HTR-8/SVneo (cell line): ENCODE data around the gene ABHD2.
"Not testable (repeated sequence)": the region's sequence is repeated elsewhere in the genome, so short reads cannot be mapped to it uniquely, and the experiment has no call there.

Experiments
- DNase-seq: peaks from one replicate; pipeline ENCODE4 v3.0.0; 2011; ENCODE audit warnings: low spot score, mixed read lengths; ENCODE audit not compliant: insufficient read length
- FAIRE-seq: peaks from 2 replicates; lab custom pipeline; 2011; peaks lifted over from hg19 to GRCh38; lab: Jason Lieb, UNC

ABHD2 gene

DNA sequence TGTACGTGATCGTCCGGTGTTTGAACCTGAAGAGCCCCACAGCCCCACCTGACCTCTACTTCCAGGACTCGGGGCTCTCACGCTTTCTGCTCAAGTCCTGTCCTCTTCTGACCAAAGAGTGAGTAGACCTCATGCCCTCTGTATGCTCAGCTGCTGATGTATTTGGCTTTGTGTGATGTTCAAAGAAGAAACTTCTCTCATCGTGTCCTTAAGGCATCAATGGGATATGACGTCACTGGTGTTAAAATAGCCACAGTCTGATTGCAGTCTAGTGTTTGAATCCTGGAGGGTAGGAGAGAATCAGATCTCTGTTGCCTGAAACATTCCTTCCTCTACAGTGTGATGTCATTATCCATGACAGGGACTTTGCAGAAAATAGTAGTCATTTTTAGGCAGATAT, 28.1 kb downstream of the ABHD2 start:
- DNase-seq (no peak), FAIRE-seq (no peak)

DNA sequence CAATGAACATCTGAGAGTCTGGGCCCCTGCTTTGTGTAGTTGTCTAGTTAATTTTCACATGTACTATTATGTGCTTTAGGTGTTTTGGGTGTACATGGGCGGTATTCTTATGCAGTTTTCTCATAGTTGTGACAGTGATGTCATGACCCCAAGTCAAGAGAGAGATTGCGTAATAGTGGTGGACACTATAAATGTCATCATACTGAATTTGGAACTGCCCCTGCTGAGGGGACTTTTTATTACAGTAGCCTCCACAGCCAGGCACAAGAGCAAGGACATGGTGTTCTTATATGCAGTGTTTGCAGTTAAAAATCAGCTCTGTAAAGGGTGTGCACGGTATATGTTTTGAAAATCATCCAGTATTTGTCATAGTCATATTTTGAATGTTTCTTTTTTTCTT, 29.5 kb downstream of the ABHD2 start:
- DNase-seq (no peak), FAIRE-seq (no peak)

DNA sequence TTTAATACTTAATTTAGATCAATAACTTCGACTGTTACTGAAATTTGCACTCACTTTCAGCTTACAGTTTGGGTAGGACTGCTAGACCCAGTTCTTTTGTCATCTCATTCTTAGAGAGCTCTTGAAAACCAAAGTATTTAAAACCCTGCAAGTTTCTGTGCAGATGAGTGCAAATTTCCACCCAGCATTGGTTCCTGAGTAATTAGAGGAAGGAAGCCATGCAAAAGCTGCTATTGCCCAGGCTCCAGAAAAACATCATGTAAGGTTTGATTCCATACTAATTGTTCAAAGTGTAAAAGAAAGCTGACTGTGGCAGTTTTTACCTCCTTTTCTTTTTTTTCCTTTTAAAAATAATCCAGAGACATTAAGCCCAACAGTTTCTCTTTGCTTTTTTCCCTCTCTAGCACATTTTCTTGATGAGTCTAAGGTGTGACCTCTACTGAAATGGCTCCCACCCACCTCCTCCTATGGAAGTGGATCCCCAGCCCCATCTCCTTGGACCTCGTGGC, 30.3 kb downstream of the ABHD2 start:
- no peak for FAIRE-seq
- no peak for DNase-seq

DNA sequence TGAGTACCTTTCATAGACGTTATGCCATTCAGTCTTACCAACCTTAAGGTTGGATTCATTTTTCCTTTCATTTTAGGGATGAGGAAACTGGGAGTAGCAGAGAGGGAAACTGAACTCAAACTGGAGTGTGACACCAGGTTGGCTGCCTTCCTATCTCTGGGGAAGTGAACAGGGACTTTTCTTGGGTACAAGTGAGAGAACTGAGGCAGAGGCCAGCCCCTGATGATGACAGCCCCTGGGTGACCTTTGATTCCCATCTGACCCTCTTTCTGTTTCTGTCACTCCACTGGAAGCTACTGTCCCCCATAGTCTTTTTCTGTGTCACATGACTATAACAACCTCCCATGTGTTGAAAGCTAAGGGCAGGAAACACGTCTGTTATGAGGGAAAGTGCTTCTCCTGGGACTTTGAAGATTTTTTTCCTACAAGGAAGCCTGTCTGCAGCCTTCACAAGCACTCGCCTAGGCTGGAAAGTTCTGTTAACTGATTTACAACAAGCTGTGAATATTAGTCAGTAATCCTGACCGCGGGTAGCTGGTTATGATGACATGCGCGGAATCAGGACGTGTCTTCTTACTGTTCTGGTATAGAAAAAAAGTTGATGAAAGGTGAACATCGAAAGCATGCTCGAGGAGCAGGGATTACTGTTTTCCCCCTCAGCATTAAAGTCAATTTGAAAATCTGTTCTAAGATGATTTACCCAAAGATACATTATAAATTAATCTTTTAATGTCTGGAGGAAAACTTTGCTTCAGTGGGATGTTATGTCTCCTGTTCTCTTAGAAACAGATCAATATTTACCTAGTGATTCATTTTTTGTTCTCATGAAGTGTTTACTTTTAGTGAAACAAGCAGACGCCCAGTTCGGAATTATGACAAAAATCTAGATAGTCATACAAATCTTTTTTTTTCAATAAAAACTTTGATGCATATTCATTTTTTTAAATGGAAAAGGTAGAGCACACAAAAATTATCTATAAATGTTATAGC, 31.5 kb downstream of the ABHD2 start:
- DNase-seq, result no peak
- no peak for FAIRE-seq

DNA sequence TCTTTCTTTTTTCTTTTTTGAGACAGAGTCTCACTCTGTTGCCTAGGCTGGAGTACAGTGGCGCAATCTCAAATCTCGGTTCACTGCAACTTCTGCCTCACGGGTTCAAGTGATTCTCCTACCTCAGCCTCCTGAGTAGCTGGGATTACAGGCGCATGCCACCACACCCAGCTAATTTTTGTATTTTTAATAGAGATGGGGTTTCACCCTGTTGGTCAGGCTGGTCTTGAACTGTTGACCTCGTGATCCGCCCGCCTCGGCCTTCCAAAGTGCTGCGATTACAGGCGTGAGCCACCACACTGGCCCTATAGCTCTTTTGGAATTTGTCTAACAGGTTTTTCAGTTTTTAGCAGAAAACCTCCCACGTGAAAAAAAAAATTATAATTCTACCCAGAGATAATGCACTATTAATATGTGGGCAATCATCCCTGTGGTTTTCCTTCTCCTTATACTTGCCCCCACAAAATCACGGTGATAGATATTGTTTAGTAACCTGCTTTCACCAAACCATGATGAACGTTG, 32.3 kb downstream of the ABHD2 start:
- not testable (repeated sequence) for DNase-seq, FAIRE-seq

DNA sequence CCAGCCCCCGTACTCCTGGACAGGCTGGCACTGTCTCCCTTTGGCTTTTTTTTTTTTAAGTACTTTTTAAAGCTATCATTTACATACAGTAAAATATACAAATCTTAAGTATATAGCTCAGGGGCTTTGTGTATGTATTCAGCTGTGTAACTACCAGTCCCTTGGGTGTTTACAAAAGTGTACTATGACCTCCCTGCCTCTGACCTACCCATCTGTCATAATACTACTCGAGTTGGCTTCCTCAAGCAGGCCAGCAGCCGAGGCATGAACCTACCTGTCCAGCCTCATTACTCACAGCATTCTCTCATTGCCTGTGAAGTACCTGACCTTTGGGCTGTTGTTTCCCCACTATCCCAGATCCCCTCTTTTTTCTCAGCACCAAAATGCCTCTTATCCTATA, 33.2 kb downstream of the ABHD2 start:
- FAIRE-seq, result no peak
- DNase-seq, result no peak

DNA sequence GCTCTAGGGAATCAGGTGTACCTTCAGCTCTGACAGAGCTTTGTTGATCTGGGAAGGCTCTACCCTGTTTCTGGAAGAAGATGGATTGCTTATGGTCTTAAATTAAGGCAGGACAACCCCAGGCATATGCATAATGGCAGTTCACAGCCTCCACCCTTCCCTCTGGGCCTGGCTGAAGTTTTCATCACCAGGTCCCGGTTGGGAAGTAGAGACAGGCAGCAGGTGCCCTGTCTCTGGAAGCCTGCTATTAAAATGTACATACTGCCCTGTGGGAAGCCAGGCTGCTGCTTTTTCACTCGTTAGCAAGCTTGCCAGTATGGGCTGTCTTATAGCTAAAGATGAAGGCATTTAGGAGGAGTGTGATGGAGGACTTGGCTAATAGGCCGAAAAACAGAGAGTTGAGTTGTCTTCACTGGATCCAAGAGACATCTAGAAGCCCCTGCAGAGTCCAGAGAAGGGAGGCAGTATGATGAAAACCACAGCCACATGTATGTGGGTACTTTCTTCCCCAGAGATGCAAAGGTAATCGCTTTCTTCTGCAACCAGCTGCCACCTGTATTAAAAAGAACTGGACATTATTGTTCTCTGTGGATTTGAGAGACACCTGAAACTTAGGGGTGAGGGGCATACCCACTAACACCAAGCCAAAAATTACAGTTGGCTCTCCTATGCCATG, 34.4 kb downstream of the ABHD2 start:
- DNase-seq (no peak), FAIRE-seq (no peak)

DNA sequence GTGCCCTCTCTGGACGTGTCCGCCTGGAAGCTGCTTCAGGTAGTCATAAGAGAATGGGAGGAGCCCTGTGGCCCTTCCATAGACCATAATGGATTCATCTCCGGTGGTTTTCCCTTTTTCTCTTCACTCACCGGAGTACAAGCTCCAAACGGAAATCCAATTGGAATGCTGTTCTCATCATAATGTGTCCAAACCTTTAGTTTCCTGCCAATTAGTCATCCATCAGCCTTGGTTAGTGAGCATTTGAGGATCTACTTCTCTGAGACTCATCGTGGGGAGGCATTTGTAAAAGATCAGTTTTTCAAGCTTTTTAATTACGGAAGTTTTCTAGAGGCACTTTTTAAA, 34.9 kb downstream of the ABHD2 start:
- DNase-seq (no peak), FAIRE-seq (no peak)

DNA sequence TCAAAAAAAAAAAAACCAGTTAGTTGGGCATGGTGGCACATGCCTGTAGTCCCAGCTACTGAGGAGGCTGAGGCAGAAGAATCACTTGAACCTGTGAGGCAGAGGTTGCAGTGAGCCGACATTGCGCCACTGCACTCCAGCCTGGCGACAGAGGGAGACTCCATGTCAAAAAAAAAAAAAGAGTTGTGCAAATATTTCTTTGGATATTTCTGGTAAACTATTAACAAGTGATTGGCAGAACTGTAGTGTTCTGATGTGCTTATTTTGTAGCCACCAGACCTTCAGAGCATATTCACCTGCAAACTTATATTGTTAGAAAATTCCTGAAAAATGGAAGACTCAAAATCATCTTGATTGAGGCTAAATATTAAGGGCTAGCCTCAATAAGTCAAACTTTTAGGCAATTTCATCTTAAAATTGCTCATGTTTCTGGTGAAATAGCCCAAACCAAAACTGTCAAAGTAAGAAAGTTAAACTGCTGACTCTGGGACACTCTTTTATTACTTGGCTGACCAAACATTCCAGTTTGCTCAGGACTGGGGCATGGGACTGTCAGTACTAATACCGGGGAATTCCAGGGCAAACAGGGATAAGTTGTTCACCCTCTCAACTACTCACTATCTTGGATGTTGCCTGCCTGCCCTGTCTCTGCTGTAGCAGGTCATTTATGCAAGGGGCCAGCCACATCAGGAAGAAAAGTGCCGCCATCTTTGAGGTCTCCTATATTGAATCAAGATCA, 37.0 kb downstream of the ABHD2 start:
- FAIRE-seq, result no peak
- DNase-seq, result no peak

DNA sequence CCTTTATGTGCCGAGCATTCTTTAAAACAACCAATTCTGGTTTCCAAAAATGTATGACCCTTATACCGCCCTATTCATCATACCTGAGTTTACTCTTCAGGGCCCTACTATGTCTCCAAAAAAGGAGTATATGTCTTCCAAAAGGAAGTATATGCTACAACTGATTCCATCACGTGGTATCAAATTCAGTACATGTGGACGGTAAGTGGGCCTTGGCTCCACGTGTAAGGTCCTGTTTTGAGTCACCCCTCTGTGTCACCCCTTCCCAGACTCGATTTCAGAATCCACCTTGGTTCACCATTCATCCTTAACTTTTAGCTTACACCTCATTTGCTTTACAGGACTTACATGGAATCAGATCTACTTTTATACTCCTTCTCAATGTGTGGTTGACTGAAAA, 37.8 kb downstream of the ABHD2 start:
- no peak for FAIRE-seq
- no peak for DNase-seq

DNA sequence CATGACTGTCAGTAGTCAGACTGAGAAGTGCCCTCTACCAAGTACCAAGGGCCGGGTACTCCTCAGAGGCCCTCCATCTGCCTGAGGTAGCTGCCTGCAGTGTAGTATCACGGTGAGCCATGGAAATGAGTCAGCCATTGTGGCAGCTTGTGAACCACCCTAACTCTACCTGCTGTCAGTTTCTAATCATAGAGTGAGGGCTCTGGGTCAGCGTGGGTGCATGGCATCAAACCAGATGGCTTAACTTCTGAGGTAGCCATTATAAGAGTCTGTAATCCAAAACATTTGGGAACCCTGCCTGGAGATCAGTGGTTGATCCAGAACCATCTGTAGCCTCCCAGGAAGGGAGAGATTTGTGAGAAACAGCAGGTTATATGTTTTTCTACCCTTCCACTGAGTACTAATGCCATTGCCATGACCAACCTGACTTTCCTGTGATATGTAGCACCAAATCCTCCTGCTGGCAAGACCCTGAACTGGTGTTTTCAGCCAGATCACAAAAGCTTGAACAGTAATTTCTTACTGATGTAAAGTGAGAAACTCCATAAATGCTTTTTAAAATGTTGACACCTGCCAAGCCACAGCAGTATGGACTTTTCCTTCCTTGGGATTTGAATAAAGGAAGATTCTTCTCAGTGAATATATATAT, 38.9 kb downstream of the ABHD2 start:
- DNase-seq, result no peak
- FAIRE-seq, result no peak

DNA sequence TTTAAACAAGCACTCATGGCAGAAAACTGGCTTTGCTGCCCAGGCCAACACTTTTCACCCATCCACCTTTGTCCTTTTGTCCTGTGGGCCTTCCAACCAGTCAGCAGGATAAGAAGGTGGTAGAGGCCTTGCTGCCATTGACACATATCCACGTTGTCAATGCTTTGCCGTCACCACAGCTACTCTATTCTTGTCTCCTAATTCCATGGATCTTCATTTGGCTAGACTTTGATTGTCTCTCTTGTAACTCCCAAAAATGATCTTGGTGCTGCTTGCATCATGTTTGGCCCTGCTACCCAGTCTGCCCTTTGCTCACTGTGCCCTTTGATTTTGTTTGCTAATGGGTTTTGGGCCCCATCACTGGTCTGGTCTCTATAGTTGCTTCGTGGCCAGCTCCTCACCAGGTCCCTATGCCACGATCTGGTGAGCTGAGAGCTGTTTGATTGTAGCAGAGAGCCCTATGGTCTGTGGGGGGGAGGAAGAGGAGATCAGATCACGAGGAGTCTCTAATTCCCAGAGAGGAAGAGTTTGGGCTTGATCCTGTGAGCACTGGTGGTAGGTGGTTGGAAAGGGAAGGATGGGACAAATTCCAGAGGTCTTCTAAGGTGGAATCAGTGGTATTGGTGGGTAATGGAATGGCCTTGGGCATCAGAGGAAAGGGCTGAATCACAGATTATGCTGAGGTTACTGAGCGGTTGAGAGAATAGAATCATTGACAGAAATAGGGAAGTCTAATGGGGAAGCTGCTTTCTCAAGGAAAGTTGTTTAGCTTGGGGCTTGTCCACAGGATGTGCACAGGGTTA, 40.3 kb downstream of the ABHD2 start:
- no peak for FAIRE-seq
- DNase-seq, result no peak

DNA sequence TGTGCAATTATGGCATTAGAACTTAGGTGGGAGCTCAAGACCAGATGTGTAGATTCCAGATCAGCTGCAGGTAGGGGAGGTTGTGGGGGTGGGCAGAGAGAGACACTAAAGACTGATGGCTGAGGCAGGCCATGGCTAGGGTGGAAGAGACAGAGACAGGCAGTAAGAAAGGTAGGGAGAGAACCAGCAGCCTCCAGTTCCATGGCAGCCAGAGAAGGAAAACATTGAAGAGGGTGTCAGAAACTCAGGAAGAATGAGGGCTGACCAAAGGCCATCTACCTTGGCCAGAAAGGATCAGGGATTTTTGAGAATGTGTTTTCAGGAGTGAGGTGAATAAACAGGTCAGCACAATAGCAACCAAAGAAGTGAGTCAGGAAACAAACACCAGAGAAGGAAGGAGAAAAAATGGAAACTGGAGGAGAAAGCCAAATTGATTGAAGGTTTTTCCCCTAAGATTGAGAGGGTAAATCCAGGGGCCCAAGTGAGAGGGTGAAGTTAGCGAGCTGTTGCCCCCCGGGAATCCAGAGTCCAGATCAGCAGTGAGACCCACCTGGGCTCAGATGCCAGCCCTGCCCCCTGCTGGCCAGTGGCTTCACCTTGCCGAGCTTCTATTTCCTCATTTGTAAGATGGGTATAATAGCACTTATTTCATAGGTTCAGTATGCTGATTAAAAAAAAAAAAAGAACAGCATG, 41.0 kb downstream of the ABHD2 start:
- no peak for FAIRE-seq
- peak; percentile 51 for DNase-seq

DNA sequence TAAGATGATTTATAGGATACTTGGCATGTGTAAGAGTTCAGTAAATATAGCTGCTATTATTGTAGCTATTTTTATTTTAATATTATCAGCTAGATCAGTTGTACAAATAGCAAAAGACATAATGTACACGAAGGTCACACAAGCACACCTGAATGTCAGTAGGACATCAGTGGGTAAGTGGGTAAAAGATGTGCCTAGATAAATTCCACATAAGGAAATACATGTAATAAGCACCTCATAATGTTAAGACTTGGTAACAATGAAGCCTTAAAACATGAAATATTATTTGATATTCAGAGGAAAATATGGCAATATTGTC, 41.5 kb downstream of the ABHD2 start:
- FAIRE-seq, result no peak
- no peak for DNase-seq

DNA sequence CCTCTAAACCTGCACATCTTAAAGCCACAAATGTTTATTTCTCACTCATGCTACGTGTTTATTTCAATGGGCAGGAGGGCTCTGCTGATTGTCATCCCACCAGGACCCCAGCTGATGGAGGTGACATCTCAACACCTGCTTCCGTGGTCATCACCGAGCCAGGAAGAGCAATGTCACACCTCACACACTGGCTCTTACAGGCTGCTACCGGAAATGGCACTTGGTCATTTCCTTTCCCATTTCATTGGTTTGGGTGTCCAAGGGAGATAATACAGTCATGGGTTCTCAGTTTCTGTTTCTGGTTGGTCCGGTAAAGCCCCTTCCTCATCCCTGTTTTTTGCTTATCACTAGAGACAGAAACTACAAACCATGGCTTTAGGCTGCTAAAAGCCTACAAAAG, 41.9 kb downstream of the ABHD2 start:
- FAIRE-seq, result no peak
- no peak for DNase-seq

DNA sequence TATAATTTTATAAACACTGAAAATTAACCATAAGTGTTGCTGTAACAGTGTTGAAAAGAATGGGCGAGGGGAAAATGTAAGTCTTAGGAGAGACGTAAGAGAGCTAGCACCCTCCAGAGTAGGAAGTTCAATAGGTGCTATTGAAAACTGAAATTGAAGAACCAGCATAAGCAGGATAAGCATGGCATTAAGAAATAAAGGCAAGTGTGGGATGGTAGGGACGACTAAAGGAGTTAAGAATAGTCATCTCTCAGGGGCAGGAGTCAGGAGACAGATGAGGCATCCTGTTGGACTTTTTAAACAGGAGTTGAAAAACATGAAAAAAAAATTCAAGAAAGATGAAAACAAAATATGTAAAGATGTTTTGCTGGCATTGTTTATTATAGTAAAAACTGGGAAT, 43.5 kb downstream of the ABHD2 start:
- DNase-seq, result no peak
- FAIRE-seq, result no peak

DNA sequence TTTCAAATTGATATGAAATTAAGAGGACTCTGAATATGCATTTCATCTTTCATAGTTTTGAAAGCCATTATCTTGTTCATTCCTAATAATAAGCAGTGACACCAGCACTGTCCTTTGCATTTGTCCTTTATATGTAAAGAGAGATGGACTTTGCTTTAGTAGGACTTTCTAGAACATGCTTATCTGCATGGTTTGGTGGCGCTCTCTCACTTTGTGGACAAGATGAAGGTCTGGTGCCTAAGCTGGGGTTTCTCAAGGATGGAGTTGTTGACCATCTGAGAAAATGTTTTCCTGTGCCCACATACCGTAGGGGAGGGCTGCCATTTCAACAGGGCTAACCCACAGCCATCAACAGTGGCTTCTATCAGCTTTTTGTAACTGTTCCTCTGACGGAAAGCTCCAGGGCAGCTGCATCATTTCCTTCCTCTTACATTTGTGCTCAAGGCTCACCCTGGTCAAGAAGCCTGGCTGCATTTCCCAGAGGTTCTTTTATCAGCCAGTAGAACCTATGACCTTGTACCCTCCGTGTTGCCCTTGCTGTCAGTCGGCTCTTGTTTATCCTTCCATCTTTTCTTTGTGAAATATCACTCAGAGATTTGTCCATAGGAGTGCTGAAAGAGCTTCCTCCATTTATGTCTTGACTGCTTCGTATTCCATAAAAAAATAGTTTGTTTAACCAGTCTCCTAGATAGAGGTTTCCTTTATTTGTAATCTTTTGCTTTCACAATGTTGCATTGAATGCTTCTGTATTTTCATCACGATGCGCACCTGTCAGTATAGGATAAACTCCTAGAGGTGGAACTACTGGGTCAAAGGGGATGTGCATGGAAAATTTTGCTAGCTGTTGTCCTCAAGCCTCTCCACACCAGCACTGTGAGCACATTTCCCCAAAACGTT, 44.6 kb downstream of the ABHD2 start:
- no peak for DNase-seq
- no peak for FAIRE-seq
